GM19025 (cell line): ENCODE measurements around the gene PSMA1.
"Not testable (repeated sequence)": the region's sequence is repeated elsewhere in the genome, so short reads cannot be mapped to it uniquely, and the experiment has no call there.

ENCODE experiments used
- ATAC-seq: cut with Tn5 transposase; IDR thresholded peaks from one replicate; pipeline ENCODE4 v1.9.1; 2021; ENCODE audit warnings: mild to moderate bottlenecking, low read depth, moderate library complexity; ENCODE audit not compliant: unreplicated experiment

PSMA1 gene

DNA sequence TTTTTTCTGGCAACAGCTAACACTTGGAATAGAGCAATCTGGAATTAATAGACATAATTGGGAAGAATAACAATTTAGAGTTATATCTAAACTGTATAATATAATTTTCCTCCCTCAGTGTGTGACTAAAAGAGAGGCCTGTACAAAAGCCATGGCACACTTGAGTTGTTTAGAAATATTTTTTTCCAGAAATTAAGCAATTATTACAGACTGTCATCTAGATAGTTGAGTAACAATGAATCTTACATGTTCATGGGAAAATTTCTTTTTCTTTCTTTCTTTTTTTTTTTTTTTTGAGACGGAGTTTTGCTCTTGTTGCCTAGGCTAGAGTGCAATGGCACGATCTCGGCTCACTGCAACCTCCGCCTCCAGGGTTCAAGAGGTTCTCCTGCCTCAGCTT is 15.0 kb upstream of the PSMA1 start:
- ATAC-seq: not testable (repeated sequence)

DNA sequence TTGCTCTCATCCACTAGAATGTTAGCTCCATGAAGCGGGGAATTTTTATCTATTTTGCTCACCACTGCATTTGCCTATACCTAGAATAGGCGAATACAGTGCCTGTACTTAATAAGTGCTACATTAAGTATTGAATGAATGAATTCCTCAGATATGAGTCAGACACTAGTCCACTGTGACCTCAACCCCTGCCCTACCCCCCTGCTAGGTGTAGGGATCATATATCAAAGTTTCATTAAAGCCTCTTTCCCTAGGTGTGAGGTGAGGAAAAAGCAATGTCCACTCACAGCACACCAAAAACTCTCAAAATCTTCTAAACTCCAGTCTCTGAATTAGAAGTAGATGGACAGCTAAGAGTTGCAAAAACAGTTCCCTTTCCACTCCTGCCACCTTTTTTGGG is 9.8 kb upstream of the PSMA1 start:
- ATAC-seq: no peak

DNA sequence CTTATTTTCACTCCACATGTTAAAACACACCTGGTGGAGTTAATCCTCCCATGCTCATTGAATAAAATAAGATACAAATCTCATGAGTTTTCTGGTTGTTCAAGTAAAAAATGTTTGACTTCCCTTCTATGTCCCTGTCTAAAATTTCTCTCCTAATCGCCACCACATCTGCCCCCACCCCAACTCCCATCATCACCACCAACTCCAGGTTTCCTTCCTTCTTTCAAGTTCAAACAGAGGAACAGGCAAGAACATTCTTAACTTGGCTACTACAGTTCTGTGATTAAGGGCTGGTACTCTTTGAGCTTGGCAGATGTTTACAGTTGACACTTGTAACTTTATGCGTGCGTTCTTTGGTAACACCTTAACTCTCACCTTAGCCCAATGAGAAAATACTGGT is 9.1 kb upstream of the PSMA1 start:
- ATAC-seq: no peak

DNA sequence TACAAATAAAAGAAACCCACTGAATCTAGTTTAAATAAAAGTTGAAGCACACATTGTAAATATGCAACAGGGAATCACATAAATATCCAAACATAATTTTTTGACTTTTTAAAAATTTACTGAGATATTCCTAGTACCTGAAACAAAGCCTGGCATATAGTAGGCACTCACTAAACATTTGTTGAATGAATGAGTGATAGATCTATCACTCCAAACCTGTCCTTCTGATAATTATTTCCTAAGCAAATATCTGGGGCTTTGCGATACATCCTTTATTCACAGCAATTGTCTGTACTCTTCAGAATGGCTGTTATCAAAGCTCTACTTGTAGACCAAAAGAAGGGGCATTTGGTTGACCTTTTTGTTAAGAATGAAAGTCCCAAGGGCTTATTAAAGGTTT is 2.6 kb upstream of the PSMA1 start:
- ATAC-seq: no peak

DNA sequence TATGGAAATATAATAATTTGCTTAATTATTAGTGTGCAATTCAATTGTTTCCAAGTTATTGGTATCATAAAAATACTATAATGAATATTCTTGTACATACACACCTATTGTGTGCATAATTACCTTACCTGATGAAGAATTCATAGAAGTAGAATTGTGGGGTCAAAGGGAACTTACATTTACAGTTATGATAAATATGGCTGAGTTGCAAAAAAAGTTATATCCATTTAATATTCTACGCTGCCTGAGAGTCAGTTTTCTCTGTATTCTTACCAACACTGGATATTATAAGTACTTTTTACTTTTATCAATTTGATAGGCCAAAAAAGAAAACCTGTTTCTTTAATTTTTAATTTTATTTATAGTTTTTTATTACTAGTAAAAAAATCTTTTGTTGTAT is 2.1 kb upstream of the PSMA1 start:
- ATAC-seq: no peak

DNA sequence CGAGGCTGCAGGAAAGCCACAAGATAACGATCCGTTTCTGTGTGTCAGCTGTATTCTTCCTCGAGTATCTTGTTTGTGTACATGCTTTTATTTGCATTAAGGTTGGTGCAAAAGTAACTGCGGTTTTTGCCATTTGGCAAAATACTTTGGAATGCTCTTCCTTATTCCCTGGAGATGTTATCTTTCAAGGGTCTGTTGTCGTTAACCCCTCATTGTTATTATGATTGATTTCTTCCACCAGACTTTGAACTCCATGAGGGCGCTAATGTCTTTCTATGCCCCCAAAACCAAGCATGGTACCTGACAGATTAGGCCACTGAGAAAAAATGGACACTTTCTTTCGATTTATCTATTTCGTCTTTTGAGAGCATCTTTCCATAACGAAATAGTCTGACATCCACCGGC is 563 bp upstream of the PSMA1 start:
- ATAC-seq: no peak

DNA sequence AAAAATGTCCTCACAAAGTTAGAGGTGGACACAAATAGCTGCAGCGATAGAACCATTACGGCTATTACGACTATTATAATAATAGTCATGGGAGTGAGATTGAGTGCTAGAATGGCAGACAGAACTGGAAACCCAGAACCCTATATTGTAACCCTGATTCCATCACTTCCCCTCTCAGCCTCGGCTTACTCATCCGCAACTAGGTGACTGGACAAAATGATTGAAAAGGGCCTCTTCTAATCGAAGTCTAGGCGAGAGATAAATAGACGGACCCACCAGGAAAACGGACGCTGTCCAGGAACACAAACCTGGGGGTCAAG is 629 bp downstream of the PSMA1 start:
- ATAC-seq: no peak

DNA sequence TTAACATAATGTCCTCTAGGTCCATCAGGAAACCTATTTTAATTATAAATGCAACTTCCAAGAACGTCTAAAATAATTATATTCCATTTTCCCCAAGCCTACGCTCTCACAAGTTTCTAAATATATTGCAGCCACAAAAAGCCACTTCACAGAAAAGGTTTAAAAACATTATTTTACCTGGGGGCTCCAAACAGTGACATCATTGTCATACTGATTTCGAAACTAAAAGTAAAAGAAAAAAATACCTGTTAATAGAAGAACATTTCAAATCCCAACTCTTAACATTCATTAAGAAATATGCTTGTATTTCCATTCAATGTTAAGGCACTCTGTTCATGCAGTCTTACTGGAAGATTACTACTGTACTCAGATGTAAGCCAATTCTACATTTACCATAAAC is 1.4 kb downstream of the PSMA1 start:
- no peak for ATAC-seq

DNA sequence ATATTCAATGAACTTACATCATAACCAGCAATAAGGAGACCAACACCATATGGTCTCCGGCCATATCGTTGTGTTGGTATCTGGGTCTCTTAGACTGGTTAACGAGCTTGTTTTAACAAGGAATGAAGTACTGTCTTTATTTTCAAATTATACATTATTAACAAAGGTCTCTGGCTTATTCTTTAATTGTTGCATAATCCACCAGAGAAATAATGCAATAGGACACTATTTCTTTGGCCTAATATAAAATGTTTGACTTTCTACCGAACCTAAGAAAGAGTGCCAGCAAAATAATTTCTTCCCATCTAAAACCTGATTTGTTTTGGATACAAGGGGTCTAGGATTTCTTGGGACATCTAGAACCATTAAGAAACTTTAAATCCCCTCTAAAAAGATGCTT is 6.4 kb downstream of the PSMA1 start:
- no peak for ATAC-seq

DNA sequence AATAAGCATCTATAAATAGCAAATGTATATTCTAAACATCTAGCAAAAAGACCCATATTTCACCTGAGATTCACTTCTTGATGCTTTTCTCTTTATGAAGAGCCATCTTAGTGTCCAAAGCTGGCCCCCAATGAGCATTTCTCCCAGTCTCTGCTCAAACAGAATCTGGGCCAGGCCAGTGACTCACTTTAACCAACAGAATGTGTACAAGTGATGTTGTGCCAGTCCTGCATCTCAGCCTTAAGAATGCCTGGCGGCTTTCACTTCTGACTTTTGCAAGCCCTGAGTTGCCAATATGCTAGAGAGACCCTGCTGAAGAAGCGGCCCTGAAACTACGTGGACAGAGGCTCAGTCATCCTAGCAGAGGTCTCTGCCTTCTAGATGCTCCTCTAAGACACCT is 13.7 kb downstream of the PSMA1 start:
- ATAC-seq: no peak

DNA sequence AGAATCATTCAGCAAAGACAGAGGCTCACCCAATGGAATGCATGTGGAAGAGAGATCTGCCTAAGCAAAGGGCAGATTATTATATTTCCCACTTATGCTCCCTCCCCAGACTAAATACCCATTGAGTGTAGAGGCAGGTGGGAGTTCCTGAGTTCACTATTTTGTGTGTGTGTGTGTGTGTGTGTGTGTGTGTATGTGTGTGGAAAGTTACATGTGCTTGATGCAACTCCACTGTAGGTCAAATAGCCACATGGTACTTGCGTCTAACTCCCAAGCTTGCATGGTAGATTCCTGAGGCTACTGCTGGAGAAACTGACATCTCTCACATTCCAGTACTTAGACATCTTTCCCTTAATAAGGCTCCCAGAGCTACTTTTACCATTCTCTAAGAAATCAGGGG is 17.2 kb downstream of the PSMA1 start:
- ATAC-seq: no peak

DNA sequence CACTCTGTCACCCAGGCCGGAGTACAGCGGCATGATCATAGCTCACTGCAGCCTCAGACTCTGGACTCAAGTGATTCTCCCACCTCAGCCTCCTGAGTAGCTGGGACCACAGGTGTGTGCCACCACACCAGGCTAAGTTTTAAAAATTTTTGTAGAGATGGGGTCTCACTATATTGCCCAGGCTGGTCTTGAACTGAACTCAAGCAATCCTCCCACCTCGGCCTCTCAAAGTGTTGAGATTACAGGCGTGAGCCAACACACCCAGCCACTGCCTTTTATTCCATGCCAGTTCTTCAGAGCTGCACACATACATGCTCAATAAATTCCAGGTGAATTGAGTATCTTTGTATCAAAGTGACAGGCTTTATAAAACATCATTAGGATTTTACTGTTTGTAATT is 18.1 kb downstream of the PSMA1 start:
- ATAC-seq: no peak

DNA sequence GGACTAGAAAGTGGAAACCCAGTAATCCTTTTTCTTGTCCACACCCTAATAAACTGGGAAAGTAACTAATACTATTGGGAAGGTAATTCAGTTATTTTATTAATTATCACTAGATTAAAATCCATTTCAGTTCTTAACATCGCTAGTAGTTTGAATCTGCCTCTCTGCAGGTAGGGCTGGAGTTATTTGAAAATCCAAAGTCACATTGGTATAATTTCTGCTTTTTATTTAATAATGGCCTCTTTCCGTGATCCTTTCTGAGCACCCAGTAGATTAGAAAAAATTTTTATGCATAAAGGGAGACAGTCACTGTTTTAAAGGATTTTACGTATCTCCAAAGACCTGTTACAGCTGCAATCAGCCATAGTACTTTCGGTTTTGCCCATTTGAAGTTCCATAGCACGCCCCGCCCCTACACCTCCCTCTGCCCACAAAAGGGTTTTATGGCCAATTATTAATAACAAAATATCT is 20.0 kb downstream of the PSMA1 start:
- peak; percentile 35 for ATAC-seq

DNA sequence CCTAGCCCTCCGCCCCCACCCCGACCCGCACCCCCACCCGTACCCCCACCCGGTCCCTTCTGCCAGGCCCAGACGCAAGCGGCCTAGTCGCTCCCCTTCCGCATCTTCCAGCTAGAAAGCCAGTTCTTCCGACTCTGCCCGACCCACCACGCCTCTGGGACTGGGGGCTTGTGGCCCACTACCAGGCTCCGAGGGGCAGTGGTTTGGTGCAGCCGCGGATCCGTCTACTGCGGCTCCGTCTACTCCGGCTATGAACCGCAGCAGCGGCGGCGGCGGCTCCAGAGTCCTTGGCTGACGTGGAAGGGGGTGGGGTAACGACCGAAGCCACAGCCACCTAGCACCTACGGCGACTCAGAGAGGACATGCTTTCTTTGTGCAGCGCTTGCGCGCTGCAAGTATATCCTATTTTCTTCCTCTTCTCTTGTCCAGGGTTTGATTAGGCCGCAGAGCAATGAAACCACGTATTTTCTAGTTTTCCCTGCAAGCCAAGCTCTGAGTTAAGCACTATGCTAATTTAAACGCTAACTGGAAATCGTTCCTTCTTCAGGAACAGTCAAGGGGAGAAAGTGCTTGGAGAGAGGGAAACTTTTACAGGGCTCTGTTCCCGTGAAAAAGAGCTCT is 20.5 kb downstream of the PSMA1 start, which contains the start of gene COPB1:
TSS of gene COPB1 (minus strand) at position 252 of the 621 bp plus-strand sequence. CDS start 883 bp downstream, outside the sequence.
- ATAC-seq: peak; percentile 92

DNA sequence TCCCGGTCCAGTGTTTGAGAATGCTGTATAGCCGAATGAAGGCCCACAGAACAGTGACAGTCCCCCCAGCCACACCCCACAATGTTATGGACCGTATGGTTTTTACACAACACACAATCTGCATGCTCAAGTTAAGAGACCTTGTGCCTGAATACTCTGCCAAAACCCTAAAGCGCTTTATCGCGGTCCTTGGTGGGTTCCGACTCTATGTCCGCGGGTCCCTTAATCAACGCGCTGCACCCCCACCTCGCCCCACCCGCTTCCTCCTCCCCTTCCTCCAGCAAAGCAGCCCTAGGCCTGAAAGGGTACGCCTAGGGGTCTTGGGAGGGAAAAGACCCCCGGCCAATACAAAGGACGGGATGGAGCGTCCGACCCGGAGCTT is 21.0 kb downstream of the PSMA1 start:
- ATAC-seq: no peak

DNA sequence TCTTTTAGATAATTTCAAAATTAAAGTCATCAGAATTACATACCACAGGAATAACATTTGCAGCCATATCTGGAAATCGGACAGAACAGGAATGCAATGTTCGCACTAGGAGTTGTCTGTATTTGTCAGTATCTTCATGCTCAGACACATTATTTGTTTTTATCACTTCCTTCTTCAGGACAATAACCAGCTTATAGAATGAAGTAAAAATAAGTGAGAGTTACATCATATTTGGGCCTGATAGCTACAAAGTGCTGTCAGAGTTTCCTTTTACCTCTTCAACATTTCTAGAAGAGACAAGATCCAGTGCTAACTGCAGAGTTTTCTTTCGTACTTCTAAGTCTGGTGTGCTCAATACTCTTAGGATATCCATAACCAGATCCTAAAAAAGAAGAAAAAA is 39.5 kb downstream of the PSMA1 start:
- no peak for ATAC-seq

DNA sequence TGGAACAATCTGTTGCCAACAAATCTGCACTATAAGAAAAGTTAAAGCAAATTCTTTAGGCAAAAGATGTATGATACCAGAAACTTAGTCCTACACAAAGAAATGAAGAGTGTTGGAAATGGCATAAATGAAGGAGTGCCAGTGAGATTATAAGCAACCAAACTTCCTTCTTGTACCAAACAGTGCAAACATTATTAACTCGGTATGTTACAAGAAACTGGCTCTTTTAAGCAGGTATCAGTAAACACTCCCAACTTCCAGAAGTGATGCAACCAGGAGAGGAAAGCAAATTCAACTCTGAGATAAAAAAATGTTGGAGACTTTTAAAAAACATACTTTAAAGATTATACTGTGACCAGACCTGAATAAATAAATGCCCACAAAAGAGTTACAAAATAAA is 49.1 kb downstream of the PSMA1 start:
- no peak for ATAC-seq

DNA sequence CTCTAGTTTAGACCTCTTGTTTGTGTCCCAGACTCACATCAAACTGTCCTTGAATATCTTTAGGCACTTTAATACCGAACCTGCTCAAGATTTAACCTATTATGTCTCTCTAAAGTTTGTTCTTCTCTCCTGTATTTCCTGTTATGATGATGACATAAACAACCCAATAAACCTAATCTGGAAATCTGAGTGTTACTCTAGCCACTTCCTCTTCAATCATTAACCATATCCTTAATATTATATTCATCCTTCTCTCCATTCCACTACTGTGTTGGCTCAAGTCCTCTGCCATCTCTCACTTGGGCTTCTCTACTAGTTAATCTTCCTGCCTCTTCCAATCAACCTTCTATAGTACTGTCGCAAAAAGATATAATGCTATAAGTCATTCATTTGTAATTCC is 56.6 kb downstream of the PSMA1 start:
- no peak for ATAC-seq

DNA sequence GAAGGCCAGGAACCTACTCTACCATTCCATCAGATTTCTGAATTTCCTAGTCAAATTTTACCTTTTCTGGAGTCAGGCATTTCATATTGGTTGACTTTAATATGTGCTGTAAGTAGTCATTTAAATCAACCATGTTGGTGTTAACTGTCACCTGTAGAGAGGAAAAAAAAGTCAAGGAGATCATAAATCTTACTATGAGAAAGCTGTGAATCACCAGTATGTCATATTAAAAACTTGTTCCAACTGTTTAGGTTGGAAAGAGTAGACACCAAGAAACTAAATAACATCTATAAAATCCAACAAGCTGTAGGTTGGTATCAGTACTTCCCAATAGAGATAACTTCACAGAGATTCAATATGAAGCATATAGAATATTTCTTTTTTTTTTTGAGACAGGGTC is 60.0 kb downstream of the PSMA1 start:
- ATAC-seq: no peak

DNA sequence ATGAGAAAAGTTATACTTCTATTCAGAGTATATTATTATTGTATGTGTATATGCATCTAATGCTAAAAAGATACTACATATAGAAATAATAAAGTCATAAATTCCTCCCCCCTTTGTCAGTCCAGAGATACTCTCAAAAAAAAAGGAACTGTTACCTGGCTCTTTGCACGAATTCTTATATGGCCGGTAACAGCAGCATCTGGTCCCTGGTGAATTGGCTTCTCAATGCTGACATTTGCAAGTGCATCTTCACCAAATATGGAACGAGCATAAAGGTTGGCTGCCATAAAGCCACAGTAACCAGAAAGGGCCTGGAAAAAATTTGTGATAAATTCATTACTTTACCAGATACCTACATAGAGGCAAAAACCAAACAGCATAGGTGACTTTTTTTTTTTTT is 61.8 kb downstream of the PSMA1 start:
- ATAC-seq: no peak

DNA sequence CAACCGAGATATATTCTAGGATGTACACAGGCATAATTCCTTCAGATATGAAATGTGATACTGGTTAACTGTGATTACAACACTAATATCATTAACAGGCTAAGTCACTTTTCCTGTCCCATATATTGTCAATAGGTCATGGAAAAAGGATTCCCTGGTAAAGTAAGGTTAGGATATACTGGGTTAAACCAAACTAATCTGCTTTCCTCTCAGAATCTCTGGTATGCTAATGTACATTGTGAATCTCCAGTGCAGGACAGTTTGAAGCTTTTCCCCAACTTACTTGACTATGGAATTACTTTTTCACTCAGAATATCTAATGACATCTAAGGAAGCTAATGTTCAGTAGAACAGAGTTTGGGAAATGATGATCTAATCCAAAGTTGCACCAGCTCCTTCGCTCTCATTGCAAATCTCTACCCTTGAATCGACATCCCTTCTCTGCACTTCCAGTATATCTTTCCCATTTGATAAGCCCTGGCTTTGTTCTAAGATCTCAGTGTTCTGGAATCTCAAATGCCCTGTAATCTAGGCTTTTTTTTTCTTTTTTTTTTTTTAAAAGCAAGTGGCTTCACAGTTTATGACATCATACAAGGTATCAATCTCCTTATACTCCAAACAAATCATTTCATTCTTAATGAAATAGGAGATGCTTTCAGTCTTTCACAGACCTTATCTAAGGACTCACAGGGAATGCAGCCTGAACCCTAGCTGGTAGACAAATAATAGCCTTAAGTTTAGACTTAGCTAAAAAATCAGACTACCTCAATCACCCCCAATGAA is 64.3 kb downstream of the PSMA1 start:
- ATAC-seq: no peak
